ENCODE measurements around the gene NR2C2AP. TPM values are rescaled to one million over a fixed set of nuclear protein-coding genes. Genes with fewer than 3 reads are reported as not detected.

NR2C2AP gene
- total and polyA plus RNA-seq, 2 donors (not counting 1 experiment from before 2014, with no cell fraction given), result 3.3 to 4.6 TPM

DNA sequence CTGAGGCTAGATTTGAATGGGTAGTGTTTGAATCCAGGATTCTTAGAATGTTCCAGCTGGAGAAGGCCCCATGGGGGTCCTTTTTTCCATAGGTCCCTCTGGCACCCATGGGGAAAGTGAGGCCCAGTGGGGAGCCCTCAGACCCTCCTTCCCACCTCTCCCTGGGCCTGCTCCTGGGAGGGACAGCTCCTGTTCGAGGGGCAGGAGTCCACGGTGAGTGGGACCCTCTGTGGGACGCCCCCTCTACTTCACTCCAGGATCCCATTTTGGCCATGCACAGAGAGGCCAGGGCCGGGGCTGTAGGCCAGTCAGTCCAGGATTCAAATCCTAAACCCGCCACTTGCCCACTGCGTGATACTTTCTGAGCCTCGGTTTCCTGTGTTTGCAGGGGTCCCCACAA lies 40.7 kb downstream of the NR2C2AP start:
- H4K20me1 ChIP-seq (ENCODE audit: control insufficient read depth, extremely low read depth, insufficient read depth, low read length), result no peaks in the 10 kb centered on the region
- no peaks in the 10 kb centered on the region for H3K9me3 ChIP-seq (ENCODE audit: control insufficient read depth, insufficient read depth, low read depth, low read length)
- H3K9ac ChIP-seq (ENCODE audit: insufficient read depth, low read length), result no peak overlapping the region
- H3K4me1 ChIP-seq (ENCODE audit: control insufficient read depth, extremely low read depth, insufficient read depth, low read length), result no peaks in the 10 kb centered on the region
- H3K27me3 ChIP-seq (ENCODE audit: control insufficient read depth, insufficient read depth, low read length), result no peaks in the 10 kb centered on the region
- no peaks in the 10 kb centered on the region for H3K36me3 ChIP-seq (ENCODE audit: control insufficient read depth, insufficient read depth, low read length)
- H3K4me2 ChIP-seq (ENCODE audit: extremely low read depth, insufficient read depth, low read length), result no peak overlapping the region
- H3K4me3 ChIP-seq (replicated peaks in 1 of 4; ENCODE audit: control extremely low read depth in 1 of 4, insufficient read depth in 1 of 4, low read depth in 3 of 4, low read length in 4 of 4), result no peak overlapping the region
- no peak for DNase-seq (ENCODE audit: low read depth in 2 of 2)
- no peak for TF ChIP-seq EZH2 (IDR thresholded peaks at IDR 0.05; ENCODE audit: low read length, missing control alignments)
- TF ChIP-seq, protein P1, sequence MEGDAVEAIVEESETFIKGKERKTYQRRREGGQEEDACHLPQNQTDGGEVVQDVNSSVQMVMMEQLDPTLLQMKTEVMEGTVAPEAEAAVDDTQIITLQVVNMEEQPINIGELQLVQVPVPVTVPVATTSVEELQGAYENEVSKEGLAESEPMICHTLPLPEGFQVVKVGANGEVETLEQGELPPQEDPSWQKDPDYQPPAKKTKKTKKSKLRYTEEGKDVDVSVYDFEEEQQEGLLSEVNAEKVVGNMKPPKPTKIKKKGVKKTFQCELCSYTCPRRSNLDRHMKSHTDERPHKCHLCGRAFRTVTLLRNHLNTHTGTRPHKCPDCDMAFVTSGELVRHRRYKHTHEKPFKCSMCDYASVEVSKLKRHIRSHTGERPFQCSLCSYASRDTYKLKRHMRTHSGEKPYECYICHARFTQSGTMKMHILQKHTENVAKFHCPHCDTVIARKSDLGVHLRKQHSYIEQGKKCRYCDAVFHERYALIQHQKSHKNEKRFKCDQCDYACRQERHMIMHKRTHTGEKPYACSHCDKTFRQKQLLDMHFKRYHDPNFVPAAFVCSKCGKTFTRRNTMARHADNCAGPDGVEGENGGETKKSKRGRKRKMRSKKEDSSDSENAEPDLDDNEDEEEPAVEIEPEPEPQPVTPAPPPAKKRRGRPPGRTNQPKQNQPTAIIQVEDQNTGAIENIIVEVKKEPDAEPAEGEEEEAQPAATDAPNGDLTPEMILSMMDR (conservative IDR thresholded peaks at IDR 0.05 in 1 of 2, IDR thresholded peaks at IDR 0.05 in 1 of 2; ENCODE audit: low read depth in 1 of 2, low read length in 2 of 2), result no peak
- no peak overlapping the region for H2AFZ ChIP-seq (ENCODE audit: low read length)
- H3K79me2 ChIP-seq (ENCODE audit: control insufficient read depth, insufficient read depth, low read length), result no peaks in the 10 kb centered on the region
- H3K27ac ChIP-seq (ENCODE audit: insufficient read depth, low read length), result no peak overlapping the region

DNA sequence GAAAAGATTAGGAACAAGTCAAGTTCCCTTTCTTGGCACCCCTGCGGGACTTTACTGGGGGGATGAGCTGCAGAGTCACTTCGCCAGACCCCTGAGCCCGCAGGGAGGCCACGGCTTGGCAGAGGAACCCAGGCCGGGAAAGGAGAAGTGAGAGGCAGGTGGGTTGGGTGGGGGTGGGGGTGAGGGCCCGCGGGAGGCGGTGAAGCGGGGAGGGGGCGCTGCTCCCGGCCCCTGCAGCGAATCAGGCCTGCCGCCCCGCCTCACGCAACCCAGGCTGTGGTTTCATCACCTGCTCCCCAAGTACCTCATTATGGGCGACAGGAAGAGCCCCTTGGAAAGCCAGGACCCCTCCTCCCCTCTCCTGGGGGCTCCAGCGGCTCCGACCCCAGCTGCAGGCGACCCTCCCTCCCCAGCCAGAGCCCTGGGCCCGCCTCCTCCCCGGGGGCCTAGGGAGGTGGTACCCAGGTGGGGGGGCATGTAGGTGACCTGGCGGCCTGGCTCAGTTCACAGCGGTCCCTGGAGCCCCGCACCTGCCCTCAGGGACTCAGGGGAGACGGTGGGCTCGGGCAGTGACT lies 42.7 kb downstream of the NR2C2AP start:
- no peak overlapping the region for H3K4me2 ChIP-seq (ENCODE audit: extremely low read depth, insufficient read depth, low read length)
- H3K4me1 ChIP-seq (ENCODE audit: control insufficient read depth, extremely low read depth, insufficient read depth, low read length), result no peaks in the 10 kb centered on the region
- TF ChIP-seq EZH2 (IDR thresholded peaks at IDR 0.05; ENCODE audit: low read length, missing control alignments), result no peak
- TF ChIP-seq, protein P1 (conservative IDR thresholded peaks at IDR 0.05 in 1 of 2, IDR thresholded peaks at IDR 0.05 in 1 of 2; ENCODE audit: low read depth in 1 of 2, low read length in 2 of 2), result no peak
- no peak overlapping the region for H3K27ac ChIP-seq (ENCODE audit: insufficient read depth, low read length)
- H3K27me3 ChIP-seq (ENCODE audit: control insufficient read depth, insufficient read depth, low read length), result no peaks in the 10 kb centered on the region
- H4K20me1 ChIP-seq (ENCODE audit: control insufficient read depth, extremely low read depth, insufficient read depth, low read length), result no peaks in the 10 kb centered on the region
- no peaks in the 10 kb centered on the region for H3K9me3 ChIP-seq (ENCODE audit: control insufficient read depth, insufficient read depth, low read depth, low read length)
- H3K79me2 ChIP-seq (ENCODE audit: control insufficient read depth, insufficient read depth, low read length), result no peaks in the 10 kb centered on the region
- H2AFZ ChIP-seq (ENCODE audit: low read length), result no peak overlapping the region
- no peak overlapping the region for H3K4me3 ChIP-seq (replicated peaks in 1 of 4; ENCODE audit: control extremely low read depth in 1 of 4, insufficient read depth in 1 of 4, low read depth in 3 of 4, low read length in 4 of 4)
- no peaks in the 10 kb centered on the region for H3K36me3 ChIP-seq (ENCODE audit: control insufficient read depth, insufficient read depth, low read length)
- DNase-seq (ENCODE audit: low read depth in 2 of 2), result no peak
- no peak overlapping the region for H3K9ac ChIP-seq (ENCODE audit: insufficient read depth, low read length)

- no peaks in the 10 kb centered on the region for H3K36me3 ChIP-seq (ENCODE audit: control insufficient read depth, insufficient read depth, low read length)
- H3K27me3 ChIP-seq (ENCODE audit: control insufficient read depth, insufficient read depth, low read length), result no peaks in the 10 kb centered on the region
- no peaks in the 10 kb centered on the region for H4K20me1 ChIP-seq (ENCODE audit: control insufficient read depth, extremely low read depth, insufficient read depth, low read length)
- H3K27ac ChIP-seq (ENCODE audit: insufficient read depth, low read length), result no peak overlapping the region
- TF ChIP-seq EZH2 (IDR thresholded peaks at IDR 0.05; ENCODE audit: low read length, missing control alignments), result no peak
- TF ChIP-seq, protein P1 (conservative IDR thresholded peaks at IDR 0.05 in 1 of 2, IDR thresholded peaks at IDR 0.05 in 1 of 2; ENCODE audit: low read depth in 1 of 2, low read length in 2 of 2), result no peak
- no peak overlapping the region for H3K9ac ChIP-seq (ENCODE audit: insufficient read depth, low read length)
- H3K4me2 ChIP-seq (ENCODE audit: extremely low read depth, insufficient read depth, low read length), result no peak overlapping the region
- no peaks in the 10 kb centered on the region for H3K9me3 ChIP-seq (ENCODE audit: control insufficient read depth, insufficient read depth, low read depth, low read length)
- H2AFZ ChIP-seq (ENCODE audit: low read length), result no peak overlapping the region
- H3K4me3 ChIP-seq (replicated peaks in 1 of 4; ENCODE audit: control extremely low read depth in 1 of 4, insufficient read depth in 1 of 4, low read depth in 3 of 4, low read length in 4 of 4), result no peak overlapping the region
- no peaks in the 10 kb centered on the region for H3K79me2 ChIP-seq (ENCODE audit: control insufficient read depth, insufficient read depth, low read length)
- H3K4me1 ChIP-seq (ENCODE audit: control insufficient read depth, extremely low read depth, insufficient read depth, low read length), result no peaks in the 10 kb centered on the region
- no peak for DNase-seq (ENCODE audit: low read depth in 2 of 2)
These were observed 43.7 kb downstream of the NR2C2AP start for GRCh38 chr19:19159534-19159933.
